Parathyroid adenoma (tissue), 2 donors: ENCODE measurements around the gene ZNF569.

Source experiments
- H2AFZ ChIP-seq: fragments of 300-600 bp; sonication (generic); one replicate; pipeline ENCODE4 v1.7.0; 2017; ENCODE audit warnings: antibody characterized with exemption, mild to moderate bottlenecking
- H3K27ac ChIP-seq: fragments of 300-600 bp; sonication (generic); one replicate; pipeline ENCODE4 v1.7.0; 2017
- H3K27me3 ChIP-seq: fragments of 300-600 bp; sonication (generic); one replicate; pipeline ENCODE4 v1.7.0; 2017; ENCODE audit warnings: low read length; ENCODE audit not compliant: control insufficient read depth, insufficient read depth
- H3K36me3 ChIP-seq: fragments of 300-600 bp; sonication (generic); one replicate; pipeline ENCODE4 v1.7.0; 2017; ENCODE audit warnings: low read length; ENCODE audit not compliant: control insufficient read depth, insufficient read depth
- H3K4me1 ChIP-seq: fragments of 300-600 bp; sonication (generic); one replicate; pipeline ENCODE4 v1.7.0; 2017; ENCODE audit warnings: control low read depth
- H3K4me2 ChIP-seq: fragments of 300-600 bp; sonication (generic); one replicate; pipeline ENCODE4 v1.7.0; 2017; ENCODE audit warnings: low read length
- H3K4me3 ChIP-seq: fragments of 300-600 bp; sonication (generic); one replicate; pipeline ENCODE4 v1.7.0; 2017; ENCODE audit warnings: low read depth, low read length
- H3K79me2 ChIP-seq: fragments of 300-600 bp; sonication (generic); one replicate; pipeline ENCODE4 v1.7.0; 2017; ENCODE audit warnings: control low read depth
- H3K9ac ChIP-seq: fragments of 300-600 bp; sonication (generic); one replicate; pipeline ENCODE4 v1.7.0; 2017; ENCODE audit warnings: mild to moderate bottlenecking
- H3K9me3 ChIP-seq: fragments of 300-600 bp; sonication (generic); one replicate; pipeline ENCODE4 v1.7.0; 2017; ENCODE audit warnings: low read length; ENCODE audit not compliant: control insufficient read depth
- TF ChIP-seq, protein P1 (sequence below): fragments of 300-600 bp; sonication (generic); IDR thresholded peaks from one replicate; pipeline ENCODE4 v1.7.0; 2017; ENCODE audit warnings: antibody characterized with exemption, mild to moderate bottlenecking
- donor health status: primary hyperparathyroidism.

The ZNF569 gene

DNA sequence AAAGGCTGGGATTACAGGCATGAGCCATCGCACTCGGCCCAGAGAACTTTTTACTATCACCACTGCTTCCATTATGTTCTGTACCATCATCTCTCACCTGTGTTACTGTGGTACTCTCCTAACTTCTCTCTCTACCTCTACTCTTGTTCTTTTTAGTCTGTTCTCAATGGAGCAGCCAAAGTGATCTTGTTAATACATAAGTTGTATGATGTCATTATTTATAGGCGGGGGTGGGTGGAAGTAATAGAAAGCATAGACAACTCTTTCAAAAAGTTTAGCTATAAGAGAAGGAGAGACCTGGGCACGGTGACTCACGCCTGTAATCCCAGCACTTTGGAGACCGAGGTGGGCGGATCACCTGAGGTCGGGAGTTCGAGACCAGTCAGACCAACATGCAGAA, 4.9 kb upstream of the ZNF569 start:
- H3K27ac ChIP-seq, result no peak overlapping the region
- no peak overlapping the region for H3K4me2 ChIP-seq
- no peaks in the 10 kb centered on the region for H3K27me3 ChIP-seq
- H2AFZ ChIP-seq, result no peak overlapping the region
- H3K79me2 ChIP-seq, result peaks cover 9% of the 10 kb centered on the region
- H3K36me3 ChIP-seq, result no peaks in the 10 kb centered on the region
- H3K9me3 ChIP-seq, result no peaks in the 10 kb centered on the region
- H3K9ac ChIP-seq, result no peak overlapping the region
- H3K4me1 ChIP-seq, result peaks cover 6% of the 10 kb centered on the region
- TF ChIP-seq, protein P1, sequence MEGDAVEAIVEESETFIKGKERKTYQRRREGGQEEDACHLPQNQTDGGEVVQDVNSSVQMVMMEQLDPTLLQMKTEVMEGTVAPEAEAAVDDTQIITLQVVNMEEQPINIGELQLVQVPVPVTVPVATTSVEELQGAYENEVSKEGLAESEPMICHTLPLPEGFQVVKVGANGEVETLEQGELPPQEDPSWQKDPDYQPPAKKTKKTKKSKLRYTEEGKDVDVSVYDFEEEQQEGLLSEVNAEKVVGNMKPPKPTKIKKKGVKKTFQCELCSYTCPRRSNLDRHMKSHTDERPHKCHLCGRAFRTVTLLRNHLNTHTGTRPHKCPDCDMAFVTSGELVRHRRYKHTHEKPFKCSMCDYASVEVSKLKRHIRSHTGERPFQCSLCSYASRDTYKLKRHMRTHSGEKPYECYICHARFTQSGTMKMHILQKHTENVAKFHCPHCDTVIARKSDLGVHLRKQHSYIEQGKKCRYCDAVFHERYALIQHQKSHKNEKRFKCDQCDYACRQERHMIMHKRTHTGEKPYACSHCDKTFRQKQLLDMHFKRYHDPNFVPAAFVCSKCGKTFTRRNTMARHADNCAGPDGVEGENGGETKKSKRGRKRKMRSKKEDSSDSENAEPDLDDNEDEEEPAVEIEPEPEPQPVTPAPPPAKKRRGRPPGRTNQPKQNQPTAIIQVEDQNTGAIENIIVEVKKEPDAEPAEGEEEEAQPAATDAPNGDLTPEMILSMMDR, result no peak
- no peak overlapping the region for H3K4me3 ChIP-seq

DNA sequence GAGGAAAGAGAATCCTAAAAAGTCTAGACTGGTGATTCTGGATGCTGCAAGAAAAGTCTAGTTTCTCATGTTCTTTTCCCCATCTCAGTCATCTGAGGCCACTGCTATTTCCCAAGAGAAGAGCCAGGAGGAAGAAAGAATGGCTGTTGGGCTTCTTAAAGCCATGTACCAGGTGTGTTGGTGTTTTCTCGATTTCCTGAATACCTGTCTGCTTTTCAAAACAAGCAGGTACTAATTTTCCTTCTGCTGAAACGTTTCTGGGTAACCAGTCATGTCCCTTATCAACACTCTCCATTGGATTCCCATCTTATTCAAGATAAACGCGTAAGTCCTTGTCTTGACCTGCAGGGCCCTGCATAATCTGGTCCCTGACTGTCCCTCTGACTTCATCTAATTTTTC, 3.0 kb upstream of the ZNF569 start:
- H3K9me3 ChIP-seq, result no peaks in the 10 kb centered on the region
- no peak overlapping the region for H3K27ac ChIP-seq
- H2AFZ ChIP-seq, result no peak overlapping the region
- peak overlapping the region; percentile 64 for H3K4me2 ChIP-seq
- no peaks in the 10 kb centered on the region for H3K27me3 ChIP-seq
- peaks cover 10% of the 10 kb centered on the region for H3K79me2 ChIP-seq
- TF ChIP-seq, protein P1, result no peak
- peaks cover 6% of the 10 kb centered on the region for H3K4me1 ChIP-seq
- H3K9ac ChIP-seq, result no peak overlapping the region
- no peaks in the 10 kb centered on the region for H3K36me3 ChIP-seq
- H3K4me3 ChIP-seq, result peak overlapping the region; percentile 78

DNA sequence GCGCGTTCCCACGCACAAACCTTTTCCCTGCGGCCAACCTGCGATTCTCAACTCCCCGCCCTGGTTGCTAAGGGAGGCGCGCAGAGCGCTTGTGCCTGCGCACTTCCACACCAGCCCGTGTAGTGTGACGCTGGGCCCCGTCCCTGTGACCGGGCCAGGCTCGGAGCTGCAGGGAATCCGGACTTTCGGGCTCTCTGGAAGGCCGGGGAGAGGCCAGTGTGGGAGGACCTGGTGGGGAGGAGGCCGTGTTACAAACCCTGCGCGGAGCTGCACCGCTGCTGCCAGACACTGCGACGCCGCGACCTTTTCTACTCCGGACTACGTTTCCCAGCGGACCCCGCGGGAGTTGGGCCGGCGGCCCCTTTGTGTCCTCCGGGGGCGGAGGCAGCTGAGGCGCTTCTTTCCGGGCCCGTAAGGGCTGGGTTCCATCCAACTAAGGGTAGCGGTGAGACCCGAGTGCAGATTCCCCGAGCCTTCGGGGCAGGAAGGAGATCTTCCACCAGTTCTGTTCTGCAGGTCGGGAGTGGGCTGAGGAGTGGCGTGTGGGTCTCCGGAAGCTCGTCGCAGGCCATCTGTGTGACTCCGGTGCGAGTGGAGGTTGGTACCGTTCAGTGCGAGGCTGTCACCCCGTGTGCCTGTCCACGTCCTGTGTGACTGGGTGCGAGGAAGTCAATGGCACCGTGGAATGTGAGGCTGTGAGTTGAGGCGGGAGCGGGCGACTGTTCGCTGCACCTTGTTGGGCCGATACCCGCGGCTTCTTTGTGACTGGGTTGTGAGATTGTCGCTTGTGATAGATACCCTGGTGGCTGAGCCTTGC, 1.9 kb upstream of the ZNF569 start, which contains the start of gene ZNF570:
ZNF570 (plus strand) TSS at position 396 of the 817 bp plus-strand sequence. CDS start 999 bp downstream, outside the sequence.
- peaks cover 6% of the 10 kb centered on the region for H3K4me1 ChIP-seq
- peaks cover 14% of the 10 kb centered on the region for H3K79me2 ChIP-seq
- peak within 1 kb of the TSS; percentile 88 for H3K27ac ChIP-seq
- no peaks in the 10 kb centered on the region for H3K27me3 ChIP-seq
- peak within 1 kb of the TSS; percentile 8 for H3K9ac ChIP-seq
- H2AFZ ChIP-seq, result peak within 1 kb of the TSS; percentile 99
- TF ChIP-seq, protein P1, result no peak
- H3K4me3 ChIP-seq, result peak within 1 kb of the TSS; percentile 78
- no peaks in the 10 kb centered on the region for H3K9me3 ChIP-seq
- H3K4me2 ChIP-seq, result peak within 1 kb of the TSS; percentile 64
- no peaks in the 10 kb centered on the region for H3K36me3 ChIP-seq

DNA sequence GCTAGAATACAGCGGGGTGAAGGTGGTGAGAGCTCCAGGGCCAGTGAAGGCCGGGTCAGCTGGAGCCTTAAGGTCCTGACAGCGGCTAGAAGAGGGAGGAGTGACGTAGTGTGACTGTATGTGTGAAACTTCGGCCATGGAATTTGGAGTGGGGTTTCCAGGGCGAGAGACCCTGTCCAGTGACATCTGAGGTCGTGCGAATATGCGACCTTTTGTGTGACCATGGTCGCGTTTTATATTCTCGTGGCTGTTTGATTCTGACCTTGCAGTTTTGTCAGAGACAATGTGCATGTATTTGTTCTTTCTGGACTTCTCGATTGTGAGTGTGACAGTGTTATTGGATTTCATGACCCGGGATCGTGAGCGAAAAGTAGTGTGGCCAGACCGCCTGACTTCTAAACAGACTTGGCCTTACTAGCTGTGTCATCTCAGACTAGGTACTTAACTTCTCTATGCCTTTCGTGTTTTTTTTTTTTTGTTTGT, 405 bp upstream of the ZNF569 start:
- Histone ChIP-seq H3K4me3 (peak overlapping the region; percentile 78), H3K27ac (peak overlapping the region; percentile 79), H3K27me3 (no peaks in the 10 kb centered on the region), H3K9ac (no peak overlapping the region), H3K36me3 (no peaks in the 10 kb centered on the region), H3K4me2 (peak overlapping the region; percentile 64), H2AFZ (peak overlapping the region; percentile 97), H3K79me2 (peaks cover 12% of the 10 kb centered on the region), H3K9me3 (no peaks in the 10 kb centered on the region), H3K4me1 (peaks cover 6% of the 10 kb centered on the region)
- TF ChIP-seq, protein P1, result no peak
